ENCODE measurements around the gene CYTH1. TPM values are rescaled to one million over a fixed set of nuclear protein-coding genes. Genes with fewer than 3 reads are reported as not detected.
"Not testable (repeated sequence)": the region's sequence is repeated elsewhere in the genome, so short reads cannot be mapped to it uniquely, and the experiment has no call there.

The CYTH1 gene
- polyA plus RNA-seq, 2 donors = 36.0 to 52.8 TPM

DNA sequence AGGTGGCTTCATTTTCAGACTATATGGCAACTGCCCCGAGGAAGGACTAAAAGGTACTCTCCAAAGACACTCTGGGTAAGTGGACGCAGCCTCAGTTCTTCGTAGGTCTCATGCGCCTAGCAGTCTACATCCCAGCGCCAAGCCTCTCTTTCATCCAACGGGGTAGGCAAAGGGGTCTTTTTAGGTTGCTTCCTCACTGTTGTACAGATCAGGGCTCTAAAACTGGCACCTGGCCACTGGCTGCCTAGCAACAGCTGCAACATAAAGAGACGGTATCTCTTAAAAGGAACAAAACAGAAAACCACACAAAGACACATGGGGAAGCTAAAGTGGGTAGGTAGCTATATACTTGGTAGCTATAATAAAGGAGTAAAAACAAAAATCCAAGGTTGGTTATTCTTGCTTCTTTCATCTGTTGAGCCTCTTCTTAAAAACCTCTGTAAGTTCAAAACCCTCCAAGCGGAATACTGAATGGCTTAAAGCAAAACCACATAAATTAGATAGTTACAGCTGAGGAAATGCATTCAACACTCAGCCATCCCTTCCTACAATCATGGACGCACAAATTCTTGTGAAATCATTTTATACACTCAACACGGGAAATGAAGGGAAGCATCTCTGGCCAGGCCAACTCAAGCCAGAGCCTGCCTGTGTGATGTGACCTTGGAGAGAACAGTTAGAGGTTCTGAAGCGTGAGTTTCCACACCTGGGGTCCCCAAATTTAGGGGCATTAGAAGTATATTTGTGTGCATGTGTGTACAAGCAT is 22.7 kb downstream of the CYTH1 start:
- Histone ChIP-seq H3K4me3 (ENCODE audit: low read depth in 1 of 2, low read length in 2 of 2) (no peak overlapping the region), H3K9me3 (ENCODE audit: control insufficient read depth in 2 of 2, insufficient read depth in 1 of 2, low read depth in 1 of 2, low read length in 1 of 2) (no peaks in the 10 kb centered on the region), H3K27me3 (ENCODE audit: control insufficient read depth in 1 of 2, insufficient read depth in 2 of 2, low read length in 2 of 2) (no peaks in the 10 kb centered on the region), H3K27ac (ENCODE audit: low read depth in 2 of 2, low read length in 1 of 2) (peak overlapping the region in 1 of 2 donors; percentile 35), H3K4me1 (ENCODE audit: control insufficient read depth in 2 of 2, insufficient read depth in 2 of 2, low read length in 1 of 2) (peaks cover 0 to 7% of the 10 kb centered on the region in 2 donors), H3K36me3 (ENCODE audit: control insufficient read depth in 2 of 2, insufficient read depth in 2 of 2, low read length in 1 of 2) (no peaks in the 10 kb centered on the region)
- WGBS, 2 donors = 51 to 56% methylated on average over 11 of the region's 11 CpGs

DNA sequence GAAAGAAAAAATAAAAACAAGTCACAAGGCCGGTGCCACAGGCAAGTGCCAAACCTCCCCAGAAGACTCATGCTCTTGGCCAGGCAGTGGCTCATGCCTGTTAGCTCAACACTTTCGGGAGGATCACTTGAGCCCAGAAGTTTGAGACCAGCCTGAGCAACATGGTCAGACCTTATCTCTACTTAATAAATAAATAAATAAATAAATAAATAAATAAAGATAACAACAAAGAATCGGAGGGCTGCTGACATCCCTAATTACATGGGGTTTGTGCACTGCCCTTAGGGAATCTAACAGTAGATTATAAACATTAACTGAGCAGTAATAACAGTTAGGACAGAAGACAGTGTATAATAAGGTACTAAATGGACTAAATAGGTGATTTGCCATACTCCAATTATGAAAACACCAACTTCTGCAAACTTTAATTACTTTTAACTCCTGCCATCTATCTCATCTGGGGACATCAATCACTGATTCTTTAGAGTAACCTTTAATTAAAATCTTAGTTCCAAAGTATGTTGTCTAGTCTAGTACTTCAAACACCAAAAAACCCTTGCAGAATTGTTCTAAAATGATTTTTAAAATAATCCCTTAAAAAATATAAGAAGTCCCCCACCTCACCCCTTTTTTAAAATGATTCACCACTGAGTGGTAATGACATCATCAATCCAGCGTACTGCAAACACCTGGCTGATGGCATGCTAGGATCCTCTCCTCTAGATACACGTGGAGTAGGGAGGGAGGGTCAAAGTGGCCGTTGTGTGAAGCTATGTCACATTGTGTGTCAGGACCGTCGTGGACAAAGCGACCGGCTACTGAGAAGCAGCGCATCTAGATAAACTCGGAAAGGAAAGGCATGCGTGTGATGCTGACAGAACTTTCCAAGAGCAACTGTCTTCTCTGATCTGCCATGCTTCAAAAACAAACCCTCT is 28.5 kb downstream of the CYTH1 start:
- Histone ChIP-seq H3K36me3 (ENCODE audit: control insufficient read depth in 2 of 2, insufficient read depth in 2 of 2, low read length in 1 of 2) (no peaks in the 10 kb centered on the region), H3K4me3 (ENCODE audit: low read depth in 1 of 2, low read length in 2 of 2) (no peak overlapping the region), H3K9me3 (ENCODE audit: control insufficient read depth in 2 of 2, insufficient read depth in 1 of 2, low read depth in 1 of 2, low read length in 1 of 2) (no peaks in the 10 kb centered on the region), H3K27ac (ENCODE audit: low read depth in 2 of 2, low read length in 1 of 2) (no peak overlapping the region), H3K4me1 (ENCODE audit: control insufficient read depth in 2 of 2, insufficient read depth in 2 of 2, low read length in 1 of 2) (peaks cover 0 to 6% of the 10 kb centered on the region in 2 donors), H3K27me3 (ENCODE audit: control insufficient read depth in 1 of 2, insufficient read depth in 2 of 2, low read length in 2 of 2) (no peaks in the 10 kb centered on the region)
- 82% methylated on average over 13 of the region's 13 CpGs for WGBS, 2 donors

DNA sequence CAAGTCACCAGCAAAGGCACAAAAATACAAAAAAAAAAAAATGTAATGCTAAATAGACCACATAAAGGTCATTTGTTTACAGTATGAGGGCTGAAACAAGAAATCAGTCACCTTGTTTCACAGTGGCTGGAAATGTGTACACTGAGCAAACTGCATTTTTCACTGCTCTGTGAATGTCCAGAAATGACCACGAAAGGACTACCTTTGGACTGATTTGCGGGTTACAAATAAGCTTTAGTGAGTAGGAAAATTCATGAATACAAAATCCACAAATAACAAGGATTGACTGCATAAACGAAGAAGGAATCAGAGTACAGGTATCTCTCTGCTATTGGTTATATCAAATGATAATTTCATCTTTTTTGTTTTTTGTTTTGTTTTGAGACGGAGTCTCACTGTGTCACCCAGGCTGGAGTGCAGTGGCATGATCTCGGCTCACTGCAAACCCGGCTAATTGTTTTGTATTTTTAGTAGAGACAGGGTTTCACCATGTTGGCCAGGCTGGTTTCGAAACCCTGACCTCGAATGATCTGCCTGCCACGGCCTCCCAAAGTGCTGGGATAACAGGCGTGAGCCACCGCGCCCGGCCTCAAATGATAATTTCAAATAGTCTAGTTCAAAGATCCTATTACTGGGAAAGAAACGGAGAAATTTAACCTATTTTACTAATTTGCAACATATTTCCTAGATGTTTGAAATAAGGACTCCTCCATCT is 30.5 kb downstream of the CYTH1 start:
- no peak overlapping the region for H3K27ac ChIP-seq (ENCODE audit: low read depth in 2 of 2, low read length in 1 of 2)
- H3K36me3 ChIP-seq (ENCODE audit: control insufficient read depth in 2 of 2, insufficient read depth in 2 of 2, low read length in 1 of 2) = no peaks in the 10 kb centered on the region
- H3K9me3 ChIP-seq (ENCODE audit: control insufficient read depth in 2 of 2, insufficient read depth in 1 of 2, low read depth in 1 of 2, low read length in 1 of 2) = no peaks in the 10 kb centered on the region
- WGBS, 2 donors = 81 to 90% methylated on average over 14 of the region's 14 CpGs
- H3K4me1 ChIP-seq (ENCODE audit: control insufficient read depth in 2 of 2, insufficient read depth in 2 of 2, low read length in 1 of 2) = peaks cover 0 to 3% of the 10 kb centered on the region in 2 donors
- H3K27me3 ChIP-seq (ENCODE audit: control insufficient read depth in 1 of 2, insufficient read depth in 2 of 2, low read length in 2 of 2) = no peaks in the 10 kb centered on the region
- no peak overlapping the region for H3K4me3 ChIP-seq (ENCODE audit: low read depth in 1 of 2, low read length in 2 of 2)

DNA sequence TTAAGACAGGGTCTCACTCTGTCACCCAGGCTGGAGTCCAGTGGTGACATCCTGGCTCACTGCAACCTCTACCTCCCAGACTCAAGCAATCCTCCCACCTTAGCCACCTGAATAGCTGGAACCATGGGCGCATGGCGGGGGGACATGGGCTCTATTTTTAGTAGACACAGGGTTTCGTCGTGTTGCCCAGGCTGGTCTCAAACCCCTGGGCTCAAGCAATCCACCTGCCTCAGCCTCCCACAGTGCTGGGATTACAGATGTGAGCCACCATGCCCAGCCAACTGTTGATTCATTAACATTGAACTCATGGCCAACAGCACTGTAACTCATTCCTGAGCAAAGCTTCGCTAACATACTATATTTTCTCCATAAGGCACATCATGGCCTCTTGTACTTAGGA is 31.1 kb downstream of the CYTH1 start:
- H3K36me3 ChIP-seq (ENCODE audit: control insufficient read depth in 2 of 2, insufficient read depth in 2 of 2, low read length in 1 of 2); H3K27me3 ChIP-seq (ENCODE audit: control insufficient read depth in 1 of 2, insufficient read depth in 2 of 2, low read length in 2 of 2); H3K27ac ChIP-seq (ENCODE audit: low read depth in 2 of 2, low read length in 1 of 2); H3K4me1 ChIP-seq (ENCODE audit: control insufficient read depth in 2 of 2, insufficient read depth in 2 of 2, low read length in 1 of 2); H3K9me3 ChIP-seq (ENCODE audit: control insufficient read depth in 2 of 2, insufficient read depth in 1 of 2, low read depth in 1 of 2, low read length in 1 of 2); H3K4me3 ChIP-seq (ENCODE audit: low read depth in 1 of 2, low read length in 2 of 2): not testable (repeated sequence)
- WGBS, 2 donors = 93 to 97% methylated on average over 5 of the region's 5 CpGs

DNA sequence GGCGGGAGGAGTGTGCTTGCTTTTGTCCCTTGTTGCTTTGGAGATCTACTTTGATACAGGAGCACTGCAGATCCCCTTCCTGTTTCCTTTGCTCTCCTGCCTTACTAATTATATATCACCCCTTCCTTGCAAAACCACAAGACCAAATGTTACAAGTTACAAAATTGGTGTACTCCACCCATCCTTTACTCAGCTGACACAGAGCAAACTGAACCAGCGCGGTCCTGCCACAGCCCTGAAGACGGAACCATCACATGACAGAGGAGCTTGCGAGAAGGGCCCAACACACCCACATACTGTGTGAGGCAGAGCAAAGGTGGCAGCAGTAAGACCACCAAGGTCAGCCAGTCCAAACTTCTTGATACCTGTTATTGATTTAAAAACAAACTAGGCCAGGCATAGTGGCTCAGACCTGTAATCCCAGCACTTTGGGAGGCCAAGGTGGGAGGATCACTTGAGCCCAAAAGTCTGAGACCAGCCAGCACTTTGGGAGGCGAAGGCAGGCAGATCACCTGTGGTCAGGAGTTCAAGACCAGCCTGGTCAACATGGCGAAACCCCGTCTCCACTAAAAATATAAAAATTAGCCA is 33.2 kb downstream of the CYTH1 start:
- 52 to 53% methylated on average over 8 of the region's 8 CpGs for WGBS, 2 donors
- Histone ChIP-seq H3K4me3 (ENCODE audit: low read depth in 1 of 2, low read length in 2 of 2) (no peak overlapping the region), H3K36me3 (ENCODE audit: control insufficient read depth in 2 of 2, insufficient read depth in 2 of 2, low read length in 1 of 2) (no peaks in the 10 kb centered on the region), H3K9me3 (ENCODE audit: control insufficient read depth in 2 of 2, insufficient read depth in 1 of 2, low read depth in 1 of 2, low read length in 1 of 2) (no peaks in the 10 kb centered on the region), H3K27ac (ENCODE audit: low read depth in 2 of 2, low read length in 1 of 2) (peak overlapping the region; percentile 66 to 79), H3K27me3 (ENCODE audit: control insufficient read depth in 1 of 2, insufficient read depth in 2 of 2, low read length in 2 of 2) (no peaks in the 10 kb centered on the region), H3K4me1 (ENCODE audit: control insufficient read depth in 2 of 2, insufficient read depth in 2 of 2, low read length in 1 of 2) (peaks cover 0 to 6% of the 10 kb centered on the region in 2 donors)

DNA sequence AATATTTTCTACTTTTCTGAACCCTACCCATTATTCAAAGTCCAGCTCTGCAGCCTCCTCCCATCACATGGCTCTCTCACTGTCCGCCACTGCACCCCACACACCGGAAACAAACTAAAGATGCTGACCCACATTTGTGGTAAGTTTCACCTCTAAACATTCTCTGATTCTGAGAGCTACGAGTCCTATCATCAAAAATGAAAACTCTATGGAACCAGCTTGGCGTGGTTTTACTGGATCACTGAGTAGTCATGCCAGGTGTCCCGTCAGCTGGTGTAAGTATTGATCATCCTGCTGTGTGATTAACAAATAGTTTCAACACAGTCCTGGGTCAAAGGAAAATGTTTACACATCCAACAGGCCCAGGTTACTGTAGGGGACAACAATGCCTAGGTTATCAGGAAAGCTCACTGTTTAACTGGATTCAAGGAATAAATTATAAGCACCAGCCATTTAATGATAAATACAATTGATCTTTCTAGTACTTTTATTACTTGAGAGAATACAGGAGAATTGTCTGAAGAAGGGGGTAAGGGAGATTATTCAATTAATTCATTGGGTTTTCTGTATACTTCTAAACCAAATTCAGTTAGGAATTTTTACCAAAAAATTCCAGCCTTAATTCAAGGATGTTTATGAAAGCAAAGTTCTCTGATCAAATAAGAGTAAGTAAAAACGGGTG is 33.9 kb downstream of the CYTH1 start:
- Histone ChIP-seq H3K27ac (ENCODE audit: low read depth in 2 of 2, low read length in 1 of 2) (peak overlapping the region; percentile 66 to 79), H3K9me3 (ENCODE audit: control insufficient read depth in 2 of 2, insufficient read depth in 1 of 2, low read depth in 1 of 2, low read length in 1 of 2) (no peaks in the 10 kb centered on the region), H3K27me3 (ENCODE audit: control insufficient read depth in 1 of 2, insufficient read depth in 2 of 2, low read length in 2 of 2) (no peaks in the 10 kb centered on the region), H3K4me1 (ENCODE audit: control insufficient read depth in 2 of 2, insufficient read depth in 2 of 2, low read length in 1 of 2) (peaks cover 0 to 6% of the 10 kb centered on the region in 2 donors), H3K4me3 (ENCODE audit: low read depth in 1 of 2, low read length in 2 of 2) (no peak overlapping the region), H3K36me3 (ENCODE audit: control insufficient read depth in 2 of 2, insufficient read depth in 2 of 2, low read length in 1 of 2) (no peaks in the 10 kb centered on the region)
- WGBS, 2 donors = 34 to 53% methylated on average over 6 of the region's 6 CpGs

DNA sequence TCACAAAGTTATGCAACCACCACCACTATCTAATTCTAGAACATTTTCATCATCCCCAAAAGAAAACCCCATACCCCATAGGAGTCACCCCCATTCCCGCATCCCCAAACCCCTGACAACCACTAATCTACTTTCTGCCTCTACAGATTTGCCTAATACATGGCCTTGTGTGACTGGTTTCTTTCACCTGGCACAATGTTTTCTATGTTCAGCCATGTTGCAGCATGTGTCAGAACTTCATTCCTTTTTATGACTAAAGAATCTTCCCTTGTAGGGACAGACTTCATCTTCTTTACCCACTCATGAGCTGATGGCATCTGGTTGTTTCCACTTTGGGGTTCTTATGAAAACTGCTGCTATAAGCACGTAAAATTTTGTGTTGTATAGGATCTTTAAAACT is 34.6 kb downstream of the CYTH1 start:
- H3K9me3 ChIP-seq (ENCODE audit: control insufficient read depth in 2 of 2, insufficient read depth in 1 of 2, low read depth in 1 of 2, low read length in 1 of 2) = no peaks in the 10 kb centered on the region
- H3K4me3 ChIP-seq (ENCODE audit: low read depth in 1 of 2, low read length in 2 of 2) = no peak overlapping the region
- 57 to 59% methylated on average over 2 of the region's 2 CpGs for WGBS, 2 donors
- H3K27me3 ChIP-seq (ENCODE audit: control insufficient read depth in 1 of 2, insufficient read depth in 2 of 2, low read length in 2 of 2) = no peaks in the 10 kb centered on the region
- peaks cover 0 to 6% of the 10 kb centered on the region in 2 donors for H3K4me1 ChIP-seq (ENCODE audit: control insufficient read depth in 2 of 2, insufficient read depth in 2 of 2, low read length in 1 of 2)
- no peaks in the 10 kb centered on the region for H3K36me3 ChIP-seq (ENCODE audit: control insufficient read depth in 2 of 2, insufficient read depth in 2 of 2, low read length in 1 of 2)
- H3K27ac ChIP-seq (ENCODE audit: low read depth in 2 of 2, low read length in 1 of 2) = peak overlapping the region in 1 of 2 donors; percentile 48

DNA sequence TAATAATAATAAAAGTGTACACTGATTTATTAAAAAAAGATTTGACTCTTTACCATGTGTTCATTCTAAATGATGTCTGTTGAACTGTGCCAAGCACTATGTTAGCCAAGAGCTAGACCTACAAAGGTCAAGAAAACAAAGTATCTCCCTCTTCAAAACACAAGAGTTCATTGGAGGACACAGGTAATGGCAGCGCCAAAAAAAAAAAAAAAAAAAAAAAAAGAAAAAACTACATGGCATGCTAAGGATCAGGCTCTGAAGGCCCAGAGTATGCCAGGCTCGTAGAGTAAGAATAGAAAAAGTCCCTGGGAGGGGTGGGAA is 35.2 kb downstream of the CYTH1 start:
- 37 to 67% methylated on average over 2 of the region's 2 CpGs for WGBS, 2 donors
- Histone ChIP-seq H3K9me3 (ENCODE audit: control insufficient read depth in 2 of 2, insufficient read depth in 1 of 2, low read depth in 1 of 2, low read length in 1 of 2) (no peaks in the 10 kb centered on the region), H3K27me3 (ENCODE audit: control insufficient read depth in 1 of 2, insufficient read depth in 2 of 2, low read length in 2 of 2) (no peaks in the 10 kb centered on the region), H3K4me1 (ENCODE audit: control insufficient read depth in 2 of 2, insufficient read depth in 2 of 2, low read length in 1 of 2) (peaks cover 0 to 6% of the 10 kb centered on the region in 2 donors), H3K27ac (ENCODE audit: low read depth in 2 of 2, low read length in 1 of 2) (no peak overlapping the region), H3K36me3 (ENCODE audit: control insufficient read depth in 2 of 2, insufficient read depth in 2 of 2, low read length in 1 of 2) (no peaks in the 10 kb centered on the region), H3K4me3 (ENCODE audit: low read depth in 1 of 2, low read length in 2 of 2) (no peak overlapping the region)
